ENCODE data around the gene TAB2.

Gene TAB2

DNA sequence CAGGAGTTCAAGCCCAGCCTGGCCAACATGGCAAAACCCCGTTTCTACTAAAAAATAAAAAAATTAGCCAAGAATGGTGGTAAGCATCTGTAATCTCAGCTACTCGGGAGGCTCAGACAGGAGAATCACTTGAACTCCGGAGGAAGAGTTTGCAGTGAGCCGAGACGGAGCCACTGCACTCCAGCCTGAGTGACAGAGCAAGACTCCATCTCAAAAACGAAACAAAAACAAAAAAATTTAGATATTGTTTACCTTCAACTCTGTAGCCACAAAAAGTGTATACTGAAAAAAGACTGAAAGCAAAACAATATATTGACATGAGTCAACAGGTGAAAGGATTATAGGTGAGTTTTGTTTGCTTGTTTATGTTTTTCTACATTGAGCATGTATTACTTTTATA, 30.6 kb upstream of the TAB2 start:
- no peak for DNase-seq (ENCODE audit: low read depth, low spot score)
- TF ChIP-seq, protein P1, sequence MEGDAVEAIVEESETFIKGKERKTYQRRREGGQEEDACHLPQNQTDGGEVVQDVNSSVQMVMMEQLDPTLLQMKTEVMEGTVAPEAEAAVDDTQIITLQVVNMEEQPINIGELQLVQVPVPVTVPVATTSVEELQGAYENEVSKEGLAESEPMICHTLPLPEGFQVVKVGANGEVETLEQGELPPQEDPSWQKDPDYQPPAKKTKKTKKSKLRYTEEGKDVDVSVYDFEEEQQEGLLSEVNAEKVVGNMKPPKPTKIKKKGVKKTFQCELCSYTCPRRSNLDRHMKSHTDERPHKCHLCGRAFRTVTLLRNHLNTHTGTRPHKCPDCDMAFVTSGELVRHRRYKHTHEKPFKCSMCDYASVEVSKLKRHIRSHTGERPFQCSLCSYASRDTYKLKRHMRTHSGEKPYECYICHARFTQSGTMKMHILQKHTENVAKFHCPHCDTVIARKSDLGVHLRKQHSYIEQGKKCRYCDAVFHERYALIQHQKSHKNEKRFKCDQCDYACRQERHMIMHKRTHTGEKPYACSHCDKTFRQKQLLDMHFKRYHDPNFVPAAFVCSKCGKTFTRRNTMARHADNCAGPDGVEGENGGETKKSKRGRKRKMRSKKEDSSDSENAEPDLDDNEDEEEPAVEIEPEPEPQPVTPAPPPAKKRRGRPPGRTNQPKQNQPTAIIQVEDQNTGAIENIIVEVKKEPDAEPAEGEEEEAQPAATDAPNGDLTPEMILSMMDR (IDR thresholded peaks at IDR 0.05; ENCODE audit: insufficient read depth, low read length, missing control alignments), result no peak
- ChIA-PET POLR2A (no interaction called here), CTCF (no interaction called here)
- no peak overlapping the region for H3K4me3 ChIP-seq (ENCODE audit: low read depth, low read length)

DNA sequence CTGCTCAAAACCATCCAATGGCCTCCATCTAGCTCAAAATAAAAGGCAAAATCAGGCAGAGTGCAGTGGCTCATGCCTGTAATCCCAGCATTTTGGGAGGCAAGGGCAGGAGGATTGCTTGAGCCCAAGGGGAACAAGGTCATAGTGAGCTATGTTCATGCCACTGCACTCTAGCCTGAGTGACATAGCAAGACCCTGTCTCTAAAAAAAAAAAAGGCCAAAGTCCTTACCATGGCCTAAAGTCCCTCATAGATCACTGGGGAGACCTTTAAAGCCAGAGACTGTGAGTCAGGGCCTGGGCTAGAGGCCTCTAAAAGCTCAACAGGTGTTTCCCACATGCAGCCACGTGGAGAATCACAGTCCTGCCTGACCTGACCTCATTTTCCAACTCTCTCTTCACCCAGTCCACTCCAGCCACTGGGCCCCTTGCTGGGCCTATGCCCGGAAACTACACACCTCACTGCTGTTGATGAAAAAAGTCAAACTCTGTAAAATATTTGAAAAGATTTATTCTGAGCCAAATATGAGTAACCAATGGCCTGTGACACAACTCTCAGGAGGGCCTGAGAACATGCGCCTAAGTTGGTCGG, 28.2 kb upstream of the TAB2 start:
- ChIA-PET POLR2A (no interaction called here), CTCF (no interaction called here)
- TF ChIP-seq, protein P1 (IDR thresholded peaks at IDR 0.05; ENCODE audit: insufficient read depth, low read length, missing control alignments), result no peak
- DNase-seq (ENCODE audit: low read depth, low spot score), result no peak
- H3K4me3 ChIP-seq (ENCODE audit: low read depth, low read length), result no peak overlapping the region

DNA sequence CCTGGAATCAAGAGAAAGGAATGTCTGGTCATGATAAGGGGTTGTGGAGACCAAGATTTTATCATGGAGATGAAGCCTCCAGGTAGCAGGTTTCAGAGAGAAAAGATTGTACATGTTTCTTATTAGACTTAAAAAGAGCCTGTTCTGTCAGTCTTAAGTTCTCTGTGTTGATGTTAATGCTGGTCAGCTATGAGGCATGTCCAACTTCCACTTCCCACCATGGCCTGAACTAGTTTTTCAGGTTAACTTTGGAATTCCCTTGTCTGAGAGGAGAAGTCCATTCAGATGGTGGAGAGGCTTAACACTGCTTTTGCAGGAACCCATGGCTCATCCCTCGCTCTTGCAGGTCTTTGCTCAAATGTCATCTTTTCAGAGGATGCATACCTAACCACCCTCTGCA, 27.5 kb upstream of the TAB2 start:
- CTCF ChIA-PET, result no interaction called here
- POLR2A ChIA-PET, result no interaction called here
- TF ChIP-seq, protein P1 (IDR thresholded peaks at IDR 0.05; ENCODE audit: insufficient read depth, low read length, missing control alignments), result no peak
- DNase-seq (ENCODE audit: low read depth, low spot score), result no peak
- no peak overlapping the region for H3K4me3 ChIP-seq (ENCODE audit: low read depth, low read length)

DNA sequence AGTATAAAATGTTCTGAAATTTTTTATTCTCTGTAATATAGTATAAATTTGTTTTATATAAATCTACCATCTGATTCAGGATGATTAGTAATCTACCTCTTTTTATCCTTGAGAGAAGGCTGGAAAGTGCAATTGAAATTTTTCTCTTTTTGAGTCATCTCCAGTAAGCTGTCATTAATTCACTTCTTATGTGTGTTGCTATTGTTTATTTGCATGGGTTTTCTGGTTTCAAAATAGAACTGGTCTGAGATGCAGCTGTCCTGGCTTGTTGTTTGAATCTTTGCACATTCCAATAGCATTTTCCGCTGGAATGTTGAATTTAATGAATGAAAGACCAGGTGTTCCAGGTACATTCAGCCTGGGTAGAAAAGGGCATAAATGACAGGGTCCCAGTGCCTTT, 24.3 kb upstream of the TAB2 start:
- ChIA-PET POLR2A (no interaction called here), CTCF (interaction anchor here (1.2 to 1.4 kb wide), 2 partner anchors 8 to 139 kb away, joined by 3 to 5 read pairs; no protein-coding TSS in a partner anchor)
- H3K4me3 ChIP-seq (ENCODE audit: low read depth, low read length), result no peak overlapping the region
- TF ChIP-seq, protein P1 (IDR thresholded peaks at IDR 0.05; ENCODE audit: insufficient read depth, low read length, missing control alignments), result no peak
- DNase-seq (ENCODE audit: low read depth, low spot score), result no peak

DNA sequence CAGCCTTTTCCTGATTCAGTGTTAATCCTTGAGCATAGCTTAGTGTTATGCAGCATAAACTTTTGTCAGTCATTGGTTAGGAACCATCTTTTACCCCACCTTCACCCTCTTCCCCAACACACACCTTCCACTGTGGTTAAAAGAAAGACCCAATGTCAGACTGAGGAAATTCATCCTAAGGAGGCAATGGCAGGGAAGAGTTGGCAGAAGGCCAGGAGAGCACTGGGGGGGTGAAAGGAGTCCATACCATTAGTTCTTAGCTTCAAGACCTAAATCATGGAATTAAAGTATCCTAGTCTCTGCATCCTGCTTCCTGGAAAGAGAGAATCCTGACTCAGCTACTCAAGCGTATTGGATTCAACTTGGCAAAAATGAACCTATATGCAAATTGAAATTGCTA, 16.9 kb upstream of the TAB2 start:
- ChIA-PET CTCF (no interaction called here), POLR2A (no interaction called here)

DNA sequence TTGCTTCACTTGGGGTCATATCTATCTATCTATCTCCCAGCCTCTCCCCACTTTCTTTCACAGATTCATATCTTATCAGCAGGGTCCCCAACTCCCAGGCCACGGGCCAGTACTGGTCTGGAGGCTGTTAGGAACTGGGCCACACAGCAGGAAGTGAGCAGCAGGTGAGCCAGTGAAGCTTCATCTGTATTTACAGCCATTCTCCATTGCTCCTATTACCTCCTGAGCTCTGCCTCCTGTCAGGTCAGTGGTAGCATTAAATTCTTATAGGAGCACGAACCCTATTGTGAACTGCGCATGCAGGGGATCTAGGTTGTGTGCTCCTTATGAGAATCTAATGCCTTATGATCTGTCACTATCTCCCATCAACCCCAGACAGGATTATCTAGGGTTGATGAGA, 14.8 kb upstream of the TAB2 start:
- TF ChIP-seq, protein P1 (IDR thresholded peaks at IDR 0.05; ENCODE audit: insufficient read depth, low read length, missing control alignments), result no peak
- ChIA-PET CTCF (interaction anchor here (1.6 kb wide), 1 partner anchor 129 kb away, joined by 3 read pairs; no protein-coding TSS in a partner anchor), POLR2A (no interaction called here)
- no peak for DNase-seq (ENCODE audit: low read depth, low spot score)
- no peak overlapping the region for H3K4me3 ChIP-seq (ENCODE audit: low read depth, low read length)

More for the DNA sequence above, 16.9 kb upstream of the TAB2 start:
- TF ChIP-seq, protein P1 (IDR thresholded peaks at IDR 0.05; ENCODE audit: insufficient read depth, low read length, missing control alignments), result no peak
- no peak overlapping the region for H3K4me3 ChIP-seq (ENCODE audit: low read depth, low read length)
- no peak for DNase-seq (ENCODE audit: low read depth, low spot score)

Data from AG04449 (cell line).